Fibroblast of skin of right quadriceps (primary cell): ENCODE results near the gene CNPY4.
"Not testable (repeated sequence)": the region's sequence is repeated elsewhere in the genome, so short reads cannot be mapped to it uniquely, and the experiment has no call there.

Experiments used
- DNase-seq: peaks from one replicate; pipeline ENCODE4 v3.0.0-alpha.2; 2013

CNPY4 gene

DNA sequence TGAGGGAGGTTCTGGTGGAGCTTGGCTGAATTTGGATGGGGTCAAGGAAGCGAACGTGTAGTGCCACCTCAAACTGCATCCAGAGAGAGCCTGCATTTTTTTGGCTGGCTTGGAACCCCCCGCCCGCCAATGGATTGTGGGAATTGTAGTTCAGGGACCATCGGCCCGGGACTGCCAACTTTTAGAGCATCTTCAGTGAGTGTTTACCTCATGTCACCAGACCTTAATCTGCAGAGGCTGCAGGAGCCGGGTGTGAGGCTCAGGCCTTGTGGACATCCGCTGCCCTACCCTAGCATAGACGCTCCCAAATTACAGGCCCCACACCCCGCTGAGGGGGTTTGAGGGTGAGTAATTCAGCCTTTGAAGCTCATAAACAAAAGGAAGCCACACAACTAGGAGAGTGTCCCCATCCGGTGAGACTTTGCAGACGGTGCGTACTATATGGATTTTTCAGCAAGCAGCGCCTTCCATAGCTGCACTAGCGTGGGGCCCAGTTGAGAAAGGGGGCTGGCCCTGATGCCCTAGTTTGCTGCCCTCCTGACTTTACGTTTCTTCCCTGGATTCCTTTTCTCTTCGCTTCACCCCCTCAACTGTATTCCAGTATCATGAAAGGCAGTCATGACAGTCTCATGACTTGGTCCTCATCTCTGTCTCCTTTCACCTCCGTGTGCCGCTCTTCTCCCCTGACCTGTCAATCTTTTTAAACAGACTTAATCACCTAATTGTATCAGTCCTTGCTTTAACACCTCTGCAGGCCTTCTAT is 717 bp downstream of the CNPY4 start:
- DNase-seq: peak; percentile 65

DNA sequence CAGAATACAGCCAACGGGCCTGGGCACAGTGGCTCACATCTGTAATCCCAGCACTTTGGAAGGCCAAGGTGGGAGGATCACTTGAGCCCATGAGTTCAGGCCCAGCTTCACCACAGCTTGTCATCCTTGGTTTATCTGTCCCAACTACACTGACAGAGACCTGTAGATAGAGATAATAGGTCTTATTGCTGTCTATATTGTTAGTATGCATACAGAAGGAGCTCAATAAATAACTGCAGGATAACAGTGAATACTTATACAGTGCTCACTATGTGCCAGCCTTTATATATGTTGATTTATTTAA is 1.3 kb downstream of the CNPY4 start:
- no peak for DNase-seq

DNA sequence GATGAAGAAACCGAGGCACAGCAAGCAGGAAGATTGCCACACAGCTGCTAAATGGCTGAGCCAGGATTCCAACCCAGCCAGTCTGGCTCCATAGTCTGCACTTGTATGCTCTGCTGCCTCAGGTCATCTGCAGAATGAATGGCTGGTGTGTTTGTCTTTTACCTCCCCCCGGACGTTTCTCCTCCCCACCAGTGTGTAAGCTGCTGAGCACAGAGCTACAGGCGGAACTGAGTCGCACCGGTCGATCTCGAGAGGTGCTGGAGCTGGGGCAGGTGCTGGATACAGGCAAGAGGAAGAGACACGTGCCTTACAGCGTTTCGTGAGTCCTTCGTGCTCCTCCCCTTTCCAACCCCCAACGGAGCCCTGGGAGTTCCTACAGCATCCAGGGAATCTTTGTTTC is 2.6 kb downstream of the CNPY4 start:
- no peak for DNase-seq

DNA sequence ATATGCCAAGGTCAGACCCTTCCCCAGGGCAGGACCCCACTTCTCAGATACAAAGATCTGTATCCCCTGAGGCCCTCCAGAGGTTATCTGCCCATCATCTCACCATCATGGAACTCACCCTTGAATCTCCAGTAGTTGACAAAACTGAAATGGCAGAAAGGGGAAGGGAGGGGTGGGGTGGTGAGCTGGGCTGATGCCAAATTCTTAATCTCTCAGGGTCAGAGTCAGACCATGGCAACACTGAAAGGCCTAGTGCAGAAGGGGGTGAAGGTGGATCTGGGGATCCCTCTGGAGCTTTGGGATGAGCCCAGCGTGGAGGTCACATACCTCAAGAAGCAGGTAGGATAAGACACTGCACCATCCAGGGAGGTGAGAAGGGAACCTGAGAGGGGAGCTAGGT is 3.1 kb downstream of the CNPY4 start:
- DNase-seq: no peak

DNA sequence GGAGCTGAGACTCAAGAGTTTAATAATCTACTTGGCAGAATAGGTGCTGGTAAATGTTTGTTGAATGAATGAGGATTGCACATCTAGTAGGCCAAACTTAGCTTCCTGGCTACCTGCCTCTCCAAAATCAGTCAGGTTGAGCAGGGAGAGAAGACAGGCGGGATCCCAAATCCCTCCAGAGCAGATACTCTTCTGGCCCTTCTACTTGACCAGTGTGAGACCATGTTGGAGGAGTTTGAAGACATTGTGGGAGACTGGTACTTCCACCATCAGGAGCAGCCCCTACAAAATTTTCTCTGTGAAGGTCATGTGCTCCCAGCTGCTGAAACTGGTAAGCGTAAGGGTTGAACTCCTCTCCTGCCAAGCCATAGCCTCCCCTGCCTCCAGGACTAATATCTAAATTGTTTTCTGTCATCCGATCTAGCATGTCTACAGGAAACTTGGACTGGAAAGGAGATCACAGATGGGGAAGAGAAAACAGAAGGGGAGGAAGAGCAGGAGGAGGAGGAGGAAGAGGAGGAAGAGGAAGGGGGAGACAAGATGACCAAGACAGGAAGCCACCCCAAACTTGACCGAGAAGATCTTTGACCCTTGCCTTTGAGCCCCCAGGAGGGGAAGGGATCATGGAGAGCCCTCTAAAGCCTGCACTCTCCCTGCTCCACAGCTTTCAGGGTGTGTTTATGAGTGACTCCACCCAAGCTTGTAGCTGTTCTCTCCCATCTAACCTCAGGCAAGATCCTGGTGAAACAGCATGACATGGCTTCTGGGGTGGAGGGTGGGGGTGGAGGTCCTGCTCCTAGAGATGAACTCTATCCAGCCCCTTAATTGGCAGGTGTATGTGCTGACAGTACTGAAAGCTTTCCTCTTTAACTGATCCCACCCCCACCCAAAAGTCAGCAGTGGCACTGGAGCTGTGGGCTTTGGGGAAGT is 5.1 kb downstream of the CNPY4 start:
- no peak for DNase-seq

DNA sequence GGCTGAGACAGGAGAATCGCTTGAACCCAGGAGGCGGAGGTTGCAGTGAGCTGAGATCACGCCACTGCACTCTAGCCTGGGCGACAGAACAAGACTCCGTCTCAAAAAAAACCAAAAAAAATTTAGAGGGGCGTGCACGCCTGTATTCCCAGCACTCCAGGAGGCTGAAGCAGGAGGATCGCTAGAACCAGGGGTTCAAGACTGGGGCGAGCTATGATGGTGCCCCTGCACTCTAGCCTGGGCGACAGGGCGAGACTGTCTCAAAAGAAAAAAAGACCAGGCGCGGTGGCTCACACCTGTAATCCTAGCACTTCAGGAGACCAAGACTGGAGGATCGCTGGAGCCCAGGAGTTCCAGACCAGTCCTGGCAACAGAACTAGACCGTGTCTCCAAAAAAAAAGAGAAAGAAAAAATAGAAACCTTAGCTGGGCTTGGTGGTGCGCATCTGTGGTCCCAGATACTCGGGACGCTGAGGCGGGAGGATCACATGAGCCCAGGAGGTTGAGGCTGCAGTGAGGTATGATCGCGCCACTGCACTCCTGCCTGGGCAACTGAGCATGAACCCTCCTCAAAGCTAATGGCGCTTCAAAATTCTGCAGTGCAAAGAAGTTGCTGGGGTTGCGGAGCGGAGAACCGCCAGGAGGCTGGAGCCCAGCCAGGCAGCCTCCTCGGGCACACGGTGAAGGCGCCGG is 7.0 kb downstream of the CNPY4 start:
- no peak for DNase-seq

DNA sequence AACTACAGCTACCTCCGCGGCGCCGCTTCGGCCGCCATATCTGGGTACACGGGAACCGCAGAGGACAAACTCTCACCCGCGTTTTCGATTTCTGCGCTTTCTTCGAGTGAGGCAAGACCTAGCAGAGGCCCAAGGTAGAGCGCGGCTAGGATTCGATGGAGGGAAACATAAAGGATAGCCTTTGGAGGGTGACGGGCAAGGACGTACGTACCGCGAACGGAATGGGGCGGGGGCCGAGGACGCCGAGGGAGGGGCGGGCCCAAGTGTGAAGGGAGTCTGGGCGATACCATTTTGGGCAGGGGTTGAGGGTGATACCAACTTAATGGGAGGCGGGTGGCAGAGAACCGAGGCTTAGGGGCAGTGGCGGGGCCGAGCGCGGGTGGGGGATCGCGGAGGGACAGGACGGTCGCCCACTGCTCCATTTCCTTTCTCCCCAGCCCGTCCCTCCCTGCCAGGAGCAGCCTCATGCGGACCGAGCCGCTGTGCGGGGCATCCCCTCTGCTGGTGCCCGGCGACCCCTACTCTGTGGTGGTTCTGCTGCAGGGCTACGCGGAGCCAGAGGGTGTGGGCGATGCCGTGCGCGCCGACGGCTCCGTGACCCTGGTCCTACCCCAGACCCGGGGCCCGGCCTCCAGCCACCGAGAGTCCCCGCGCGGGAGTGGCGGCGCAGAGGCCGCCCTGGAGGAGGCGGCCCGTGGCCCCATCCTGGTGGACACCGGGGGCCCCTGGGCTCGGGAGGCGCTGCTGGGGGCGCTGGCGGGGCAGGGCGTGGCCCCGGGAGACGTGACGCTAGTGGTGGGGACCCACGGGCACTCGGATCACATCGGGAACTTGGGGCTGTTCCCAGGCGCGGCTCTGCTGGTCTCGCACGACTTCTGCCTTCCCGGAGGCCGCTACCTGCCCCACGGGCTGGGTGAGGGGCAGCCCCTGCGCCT is 7.8 kb downstream of the CNPY4 start, which contains the start of gene MBLAC1:
Gene MBLAC1 (plus strand): TSS at position 37 of the 935 bp plus-strand sequence. CDS start 429 bp downstream, at position 466.
- DNase-seq: peak; percentile 94

DNA sequence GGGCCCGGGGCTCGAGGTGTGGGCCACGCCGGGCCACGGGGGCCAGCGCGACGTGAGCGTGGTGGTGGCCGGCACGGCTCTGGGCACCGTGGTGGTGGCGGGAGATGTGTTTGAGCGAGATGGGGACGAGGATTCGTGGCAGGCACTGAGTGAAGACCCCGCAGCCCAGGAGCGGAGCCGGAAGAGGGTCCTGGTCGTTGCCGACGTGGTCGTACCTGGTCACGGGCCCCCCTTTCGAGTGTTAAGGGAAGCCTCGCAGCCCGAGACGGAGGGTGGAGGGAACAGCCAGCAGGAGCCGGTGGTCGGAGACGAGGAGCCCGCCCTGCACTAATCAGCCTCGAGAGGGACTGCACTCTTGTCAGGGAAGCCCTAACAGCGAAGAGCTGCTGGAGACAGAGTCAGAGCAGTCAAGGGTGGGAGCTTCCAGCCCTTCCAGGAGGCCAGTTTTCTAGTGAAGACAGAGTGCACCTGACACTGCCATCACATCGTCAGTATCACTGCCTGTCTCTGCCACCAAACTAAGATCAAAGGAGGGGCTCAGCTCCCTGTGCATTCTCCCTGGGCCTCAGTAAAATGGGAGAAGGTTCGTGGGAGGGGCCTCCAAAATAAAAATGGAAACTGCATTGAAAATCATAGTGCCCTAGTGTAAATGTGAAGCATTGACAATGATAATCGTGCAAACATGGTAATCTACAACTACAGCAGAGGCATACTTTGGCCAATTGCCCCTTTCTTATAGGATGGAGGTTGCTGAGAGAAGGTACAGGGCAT is 8.6 kb downstream of the CNPY4 start:
- no peak for DNase-seq

DNA sequence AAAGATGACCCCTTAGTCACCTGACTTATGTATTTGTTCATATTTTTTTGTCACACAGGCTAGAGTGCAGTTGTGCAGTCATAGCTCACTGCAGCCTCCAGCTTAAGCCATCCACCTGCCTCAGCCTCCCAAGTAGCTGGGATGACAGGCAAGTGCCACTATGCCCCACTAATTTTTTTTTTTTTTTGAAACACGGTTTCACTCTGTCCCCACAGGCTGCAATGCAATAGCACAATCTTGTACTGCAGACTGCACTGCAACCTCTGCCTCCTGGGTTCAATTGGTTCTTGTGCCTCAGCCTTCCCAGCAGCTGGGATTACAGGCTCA is 9.2 kb downstream of the CNPY4 start:
- DNase-seq: no peak

DNA sequence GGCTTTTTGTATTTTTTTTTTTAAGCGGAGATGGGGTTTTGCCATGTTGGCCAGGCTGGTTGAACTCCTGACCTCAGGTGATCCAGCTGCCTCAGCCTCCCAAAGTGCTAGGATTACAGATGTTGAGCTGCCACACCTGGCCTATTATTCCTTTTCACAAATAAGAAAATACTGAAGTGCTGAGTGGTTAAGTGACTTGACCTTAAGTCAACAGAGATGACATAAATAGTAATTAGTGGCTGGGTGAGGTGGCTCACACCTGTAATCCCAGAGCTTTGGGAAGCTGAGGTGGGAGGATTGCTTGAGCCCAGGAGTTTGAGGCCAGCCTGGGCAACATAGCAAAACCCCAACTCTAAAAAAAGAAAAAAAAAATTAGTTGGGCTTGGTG is 10.8 kb downstream of the CNPY4 start:
- not testable (repeated sequence) for DNase-seq

DNA sequence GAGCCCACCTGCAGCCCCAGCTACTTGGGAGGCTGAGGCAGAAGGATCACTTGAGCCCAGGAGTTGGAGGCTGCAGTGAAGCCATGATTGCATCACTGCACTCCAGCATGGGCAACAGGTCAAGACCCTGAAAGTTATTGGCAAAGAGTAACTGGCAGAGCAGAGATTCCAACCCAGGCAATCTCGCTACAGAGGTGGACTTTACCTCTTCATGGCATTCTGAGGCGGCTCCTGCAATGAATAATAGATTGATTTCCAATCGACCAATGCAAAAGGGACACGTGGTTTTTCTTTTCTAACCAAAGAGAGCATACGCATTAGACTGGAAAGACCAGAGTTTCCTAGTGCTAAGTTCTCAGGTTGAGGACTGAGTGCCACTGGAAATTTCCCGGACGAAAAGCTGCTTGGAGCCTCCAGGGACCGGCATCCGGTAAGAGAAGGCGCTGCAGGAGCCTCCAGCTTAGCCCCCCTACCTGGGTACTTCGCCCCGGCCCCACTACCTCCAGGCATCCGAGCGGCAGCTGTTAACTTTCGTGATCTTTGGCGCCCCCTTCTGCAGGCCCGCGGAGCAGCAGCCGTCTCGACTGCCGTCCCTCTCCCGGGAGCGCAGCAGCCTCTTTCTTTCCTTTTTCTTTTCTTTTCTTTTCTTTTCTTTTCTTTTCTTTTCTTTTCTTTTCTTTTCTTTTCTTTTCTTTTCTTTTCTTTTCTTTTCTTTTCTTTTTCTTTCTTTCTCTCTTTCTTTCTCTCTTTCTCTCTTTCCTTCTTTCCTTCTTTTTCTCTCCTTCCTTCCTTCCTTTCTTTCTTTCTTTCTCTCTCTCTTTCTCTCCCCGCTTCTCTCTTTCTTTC is 11.4 kb downstream of the CNPY4 start:
- DNase-seq: peak; percentile 39

DNA sequence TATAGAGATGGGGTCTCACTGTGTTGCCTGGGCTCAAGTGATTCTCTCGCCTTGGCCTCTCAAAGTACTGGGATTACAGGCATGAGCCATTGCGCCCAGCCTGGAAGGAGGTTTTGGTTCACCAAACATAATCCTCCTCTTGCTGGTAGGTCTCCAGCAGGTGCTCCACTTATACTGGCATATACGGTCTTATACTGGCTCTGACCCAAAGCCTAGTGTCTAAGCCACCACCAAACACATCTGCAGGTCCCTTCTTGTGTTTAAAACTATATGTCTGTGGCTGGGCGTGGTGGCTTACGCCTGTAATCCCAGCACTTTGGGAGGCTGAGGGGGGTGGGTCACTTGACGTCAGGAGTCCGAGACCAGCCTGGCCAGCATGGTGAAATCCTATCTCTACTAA is 12.7 kb downstream of the CNPY4 start:
- no peak for DNase-seq

DNA sequence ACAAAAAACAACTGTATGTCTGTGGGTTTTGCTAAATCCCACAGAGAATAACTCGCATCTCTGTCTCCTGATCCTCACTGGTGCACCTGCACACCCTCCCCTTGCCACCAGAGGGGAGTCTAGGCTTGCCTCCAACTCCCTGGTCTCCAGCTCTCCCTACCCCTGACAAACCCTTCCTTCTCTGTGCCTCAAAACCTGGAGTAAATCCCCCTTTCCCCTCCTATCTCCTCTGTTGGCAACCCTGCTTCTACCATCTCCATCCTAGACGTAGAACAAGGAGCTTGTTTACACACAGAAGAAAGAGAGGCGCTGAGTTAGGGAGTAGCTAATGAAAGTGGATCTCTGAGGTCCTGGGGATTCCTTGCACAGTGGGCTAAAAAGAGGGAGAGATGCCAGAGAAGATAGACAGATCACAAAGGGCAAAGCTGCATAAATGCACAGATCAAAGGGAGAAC is 13.3 kb downstream of the CNPY4 start:
- DNase-seq: peak; percentile 56

DNA sequence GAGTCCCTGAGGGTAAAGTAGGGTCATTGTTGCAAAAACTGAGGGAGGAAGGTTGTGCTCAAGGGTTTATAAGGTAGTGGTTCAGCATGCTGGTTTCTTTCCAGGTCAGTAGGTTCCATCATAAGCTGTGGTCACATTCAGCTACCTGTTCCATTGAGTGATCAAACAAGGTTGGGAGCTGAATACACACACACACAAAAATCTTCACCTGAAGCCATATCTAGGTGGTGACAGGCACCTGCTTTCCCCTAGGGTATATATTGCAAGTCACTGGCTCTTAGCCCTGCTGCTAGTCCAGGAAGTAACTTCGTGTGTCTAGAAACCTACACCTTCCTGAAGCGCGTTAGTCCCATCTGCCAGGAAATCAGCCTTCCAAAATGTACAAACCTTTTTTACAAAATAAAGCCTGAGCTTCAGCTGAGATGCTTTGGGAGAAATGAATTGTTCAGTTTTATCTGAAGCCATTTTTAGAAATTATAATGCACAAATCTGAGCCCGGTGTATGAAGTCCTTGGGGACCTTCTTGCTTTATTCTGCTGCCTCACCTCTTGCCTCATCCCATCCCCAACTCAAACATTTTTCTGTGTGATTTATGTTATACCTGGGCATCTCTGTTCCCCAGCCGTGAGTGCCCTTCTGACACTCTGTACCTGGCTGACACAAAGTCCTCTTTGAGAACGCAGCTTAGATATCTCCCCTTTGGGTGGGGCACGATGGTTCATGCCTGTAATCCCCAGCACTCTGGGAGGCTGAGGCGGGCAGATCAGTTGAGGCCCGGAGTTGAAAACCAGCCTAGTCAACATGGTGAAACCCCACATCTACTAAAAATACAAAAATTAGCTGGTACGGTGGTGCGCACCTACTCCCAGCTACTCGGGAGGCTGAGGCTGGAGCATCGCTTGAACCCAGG is 18.7 kb downstream of the CNPY4 start:
- no peak for DNase-seq

DNA sequence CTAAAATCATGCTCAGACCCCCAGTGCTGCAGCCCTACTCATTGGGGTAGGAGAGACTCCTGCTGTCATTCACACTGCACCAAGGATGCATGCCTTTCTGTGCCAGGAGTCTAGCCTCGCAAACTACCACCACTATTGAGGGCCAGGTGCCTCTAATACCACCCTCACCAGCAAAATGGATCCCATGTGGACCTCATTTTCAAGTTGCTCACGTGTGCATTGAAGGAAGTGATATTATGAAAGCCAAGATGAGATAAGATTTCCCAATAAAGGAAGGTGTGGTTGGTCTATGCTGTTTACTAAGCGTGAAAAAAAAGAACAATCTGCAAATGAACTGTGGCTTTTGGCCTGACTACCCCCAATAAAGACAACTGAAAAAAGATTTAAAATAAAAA is 22.1 kb downstream of the CNPY4 start:
- no peak for DNase-seq

DNA sequence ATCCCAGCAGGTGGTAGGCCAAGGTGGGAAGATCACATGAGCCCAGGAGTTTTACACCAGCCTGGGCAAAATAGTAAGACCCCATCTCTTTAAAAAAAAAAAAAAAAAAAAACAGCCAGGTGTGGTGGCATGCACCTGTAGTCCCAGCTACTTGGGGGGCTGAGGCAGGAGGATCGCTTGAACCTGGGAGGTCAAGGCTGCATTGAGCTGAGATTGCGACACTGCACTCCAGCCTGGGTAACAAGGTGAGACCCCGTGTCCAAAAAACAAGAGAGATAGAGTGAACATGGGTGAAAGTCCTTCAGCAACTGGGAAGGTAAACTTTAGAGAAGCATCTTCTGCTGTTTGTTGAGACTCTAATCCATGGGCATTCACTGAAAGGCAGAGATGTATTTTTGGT is 23.0 kb downstream of the CNPY4 start:
- no peak for DNase-seq

DNA sequence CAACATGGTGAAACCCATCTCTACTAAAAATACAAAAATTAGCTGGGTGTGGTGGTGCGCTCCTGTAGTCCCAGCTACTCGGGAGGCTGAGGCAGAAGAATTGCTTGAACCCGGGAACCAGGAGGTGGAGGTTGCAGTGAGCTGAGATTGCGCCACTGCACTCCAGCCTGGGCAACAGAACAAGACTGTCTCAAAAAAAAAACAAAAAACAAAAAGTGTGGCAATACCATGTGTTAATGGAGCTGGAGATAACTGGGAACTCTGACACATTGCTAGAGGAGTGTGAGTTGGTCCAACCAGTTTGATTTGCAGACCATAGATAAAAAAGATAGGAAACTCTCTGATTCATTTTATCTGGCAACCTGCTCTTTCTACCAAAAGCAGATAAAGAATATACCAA is 26.9 kb downstream of the CNPY4 start:
- DNase-seq: not testable (repeated sequence)

DNA sequence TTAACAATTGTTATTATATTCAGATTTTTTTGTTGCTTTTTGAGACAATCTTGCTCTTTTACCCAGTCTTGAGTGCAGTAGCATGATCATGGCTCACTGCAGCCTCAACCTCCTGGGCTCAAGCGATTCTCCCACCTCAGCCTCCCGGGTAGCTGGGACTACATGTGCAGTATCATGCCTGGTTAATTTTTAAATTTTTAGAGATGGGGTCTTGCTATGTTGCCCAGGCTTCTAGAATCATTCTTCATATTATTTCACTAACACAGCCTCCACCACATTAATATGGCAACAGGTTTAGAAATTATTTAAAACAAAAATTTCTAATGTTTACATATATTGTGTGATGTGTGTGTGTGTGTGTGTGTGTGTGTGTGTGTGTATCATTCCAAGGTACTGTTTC is 27.8 kb downstream of the CNPY4 start:
- DNase-seq: no peak

DNA sequence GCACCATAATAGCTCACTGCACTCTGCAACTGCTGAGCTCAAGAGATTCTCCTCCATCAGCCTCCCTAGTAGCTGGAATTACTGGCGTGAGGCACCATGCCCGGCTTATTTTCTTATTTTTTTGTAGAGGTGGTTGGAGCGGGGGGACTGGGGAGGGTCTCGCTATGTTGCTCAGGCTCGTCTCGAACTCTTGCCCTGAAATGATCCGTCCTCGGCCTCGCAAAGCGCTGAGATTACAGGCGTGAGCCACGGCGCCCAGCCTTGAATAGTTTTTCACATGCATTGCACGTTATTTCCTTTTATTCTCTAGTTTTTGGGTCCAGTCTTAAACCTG is 28.8 kb downstream of the CNPY4 start:
- DNase-seq: no peak
